RPMI8226 (cell line): ENCODE data around the gene TRIAP1.
A peak's percentile ranks its signal among the peaks of the same experiment; 100 is the strongest.

Experiments
- DNase-seq: peaks from one replicate; pipeline ENCODE4 v3.0.0-alpha.2; 2015

TRIAP1 gene

DNA sequence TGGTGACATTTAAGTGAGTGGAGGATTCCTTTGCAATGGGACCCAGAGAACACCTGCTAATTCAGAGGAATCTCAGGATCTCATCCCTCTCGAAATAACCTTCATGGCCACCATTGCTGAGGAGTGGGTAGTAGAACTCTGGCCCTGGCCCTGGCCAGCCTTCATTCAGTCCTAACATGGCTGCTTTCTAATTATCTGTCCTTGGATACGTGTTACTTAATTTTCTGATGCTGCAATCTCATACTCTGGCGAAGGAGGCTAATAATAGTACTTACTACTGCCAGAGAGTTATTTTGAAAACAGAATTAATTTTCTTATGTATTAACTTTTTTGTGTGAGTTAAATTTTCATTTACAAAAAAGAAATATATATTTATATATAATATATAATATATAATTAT lies 20.4 kb downstream of the TRIAP1 start:
- DNase-seq = no peak

DNA sequence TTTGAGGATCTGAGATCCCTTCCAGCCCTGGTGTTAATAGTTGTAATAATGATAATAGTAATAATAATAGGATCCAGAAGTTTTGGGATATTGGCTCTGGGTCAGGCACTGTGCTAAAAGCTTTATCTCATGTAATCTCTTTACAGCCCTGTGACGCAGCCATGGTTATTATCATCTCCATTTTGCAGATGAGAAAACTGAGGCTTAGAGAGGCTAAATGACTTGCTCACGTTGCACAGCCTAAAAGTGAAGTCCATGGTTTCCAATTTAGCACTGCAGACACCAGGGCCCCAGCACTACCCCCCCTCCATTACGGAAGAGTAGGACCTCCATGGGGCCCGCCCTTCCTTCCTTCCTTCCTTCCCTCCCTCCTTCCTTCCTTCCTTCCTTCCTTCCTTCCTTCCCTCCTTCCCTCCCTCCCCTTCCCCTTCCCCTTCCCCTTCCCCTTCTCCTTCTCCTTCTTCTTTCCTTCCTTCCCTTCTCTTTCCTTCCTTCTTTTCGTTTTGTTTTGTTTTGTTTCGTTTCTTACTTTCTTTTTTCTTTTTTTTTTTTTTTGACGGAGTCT lies 23.2 kb downstream of the TRIAP1 start:
- no peak for DNase-seq

DNA sequence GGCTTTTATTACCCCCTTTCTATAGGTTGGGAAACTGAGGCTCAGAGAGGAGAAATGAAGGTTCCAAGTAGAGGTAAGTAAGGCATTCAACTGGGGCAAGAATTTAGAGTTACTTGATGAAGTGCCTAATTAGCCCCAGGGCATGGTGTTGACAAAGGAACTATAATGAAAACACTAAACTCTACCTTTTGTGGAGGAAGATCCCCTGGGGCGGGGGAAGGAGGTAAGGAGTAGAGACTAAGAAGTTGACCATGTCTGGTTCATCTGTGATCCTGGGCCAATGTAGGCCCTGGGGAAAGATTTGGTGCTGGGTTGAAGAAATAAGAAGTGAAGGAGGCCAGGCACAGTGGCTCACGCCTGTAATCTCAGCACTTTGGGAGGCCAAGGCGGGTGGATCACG lies 24.5 kb downstream of the TRIAP1 start:
- DNase-seq = no peak

DNA sequence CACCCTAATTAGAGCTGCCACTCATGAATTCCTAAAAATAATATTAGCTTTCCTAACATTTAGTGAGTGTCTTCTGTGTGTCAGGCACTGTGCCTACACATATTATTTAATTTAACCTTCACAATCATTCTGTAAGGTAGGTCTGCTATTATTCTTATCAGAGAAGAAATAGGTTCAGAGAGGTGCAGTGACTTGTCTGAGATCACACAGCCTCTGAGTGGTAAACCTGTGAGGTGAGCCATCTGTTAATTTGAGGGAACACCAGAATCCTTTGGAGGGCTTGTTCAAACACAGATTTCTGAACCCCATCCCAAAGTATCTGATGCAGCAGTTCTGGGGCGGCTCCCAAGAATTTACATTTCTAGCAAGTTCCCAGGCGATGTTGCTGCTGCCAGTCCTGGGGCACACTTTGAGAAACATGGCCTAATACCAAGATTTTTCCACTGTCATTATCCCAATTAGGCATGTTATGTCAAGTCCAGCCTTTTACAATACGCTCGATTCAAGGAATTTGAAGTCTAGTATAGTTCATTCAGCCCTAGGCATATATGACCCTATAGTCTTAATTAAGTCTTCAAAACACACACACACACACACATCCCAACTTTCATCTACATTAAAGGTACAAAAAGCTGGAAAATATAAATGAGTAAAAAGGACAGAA lies 28.1 kb downstream of the TRIAP1 start:
- no peak for DNase-seq

DNA sequence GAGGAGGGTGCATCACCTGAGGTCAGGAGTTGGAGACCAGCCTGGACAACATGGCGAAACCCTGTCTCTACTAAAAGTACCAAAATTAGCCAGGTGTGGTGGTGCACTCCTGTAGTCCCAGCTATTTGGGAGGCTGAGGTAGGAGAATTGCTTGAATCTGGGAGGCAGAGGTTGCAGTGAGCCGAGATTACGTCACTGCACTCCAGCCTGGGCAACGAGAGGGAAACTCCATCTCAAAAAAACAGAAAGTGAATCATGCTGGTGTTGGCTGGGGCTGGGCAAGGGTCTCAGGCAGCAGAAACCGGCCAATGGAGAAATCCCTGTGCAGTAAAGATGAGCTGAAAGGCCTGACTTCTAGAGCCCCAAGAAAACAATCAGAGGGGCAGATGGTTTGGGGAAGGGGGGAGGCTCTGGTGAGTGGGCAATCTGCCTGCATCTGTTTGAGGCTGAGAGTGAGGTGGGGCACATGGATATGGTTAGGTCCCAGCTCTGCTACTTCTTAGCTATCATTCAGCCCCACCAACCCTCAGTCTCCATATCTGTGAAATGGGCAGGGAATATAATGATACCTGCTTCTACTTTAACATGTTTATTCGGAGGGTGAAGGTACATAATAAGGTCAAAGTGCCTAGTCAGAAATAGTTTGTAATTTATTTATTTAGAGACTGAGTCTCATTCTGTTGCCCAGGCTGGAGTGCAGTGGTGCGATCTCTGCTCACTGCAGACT lies 29.5 kb downstream of the TRIAP1 start:
- no peak for DNase-seq

DNA sequence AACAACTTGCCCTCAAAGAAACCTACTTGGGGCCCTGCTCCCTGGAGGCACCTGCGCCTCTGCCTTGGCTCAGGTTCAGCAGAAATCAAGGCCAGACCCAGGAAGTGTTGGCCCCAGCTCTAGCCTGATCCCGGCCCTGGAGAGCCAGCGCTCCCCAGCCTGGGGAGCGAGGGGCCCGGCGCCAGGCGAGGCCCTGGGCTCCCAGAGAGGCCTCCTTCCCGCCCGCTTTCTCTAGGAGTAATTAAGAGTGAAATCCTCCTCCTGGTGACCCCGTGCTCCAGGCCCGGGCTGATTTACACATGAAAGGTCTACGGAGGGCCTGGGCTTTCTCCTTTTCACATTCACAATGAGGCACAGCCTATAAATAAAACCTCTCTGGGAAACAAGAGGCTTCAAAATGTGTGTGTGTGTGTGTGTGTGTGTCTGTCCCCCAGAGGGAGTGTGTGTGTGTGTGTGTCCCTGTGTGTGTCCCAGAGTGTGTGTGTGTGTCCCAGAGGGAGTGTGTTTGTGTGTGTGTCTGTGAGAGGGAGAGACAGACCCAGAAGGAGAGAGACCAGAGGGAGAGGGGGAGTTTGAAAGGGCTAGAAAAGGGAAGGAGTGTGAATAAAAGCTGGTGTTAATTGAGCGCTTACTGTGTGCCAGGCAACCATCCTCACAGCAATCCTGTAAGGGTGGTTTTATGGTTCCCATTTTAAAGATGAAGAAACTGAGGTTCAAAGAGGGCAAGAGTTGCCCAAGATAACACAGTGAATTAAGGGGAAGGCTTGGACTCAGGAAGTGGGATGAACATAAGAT lies 32.1 kb downstream of the TRIAP1 start:
- DNase-seq = peak; percentile 57

DNA sequence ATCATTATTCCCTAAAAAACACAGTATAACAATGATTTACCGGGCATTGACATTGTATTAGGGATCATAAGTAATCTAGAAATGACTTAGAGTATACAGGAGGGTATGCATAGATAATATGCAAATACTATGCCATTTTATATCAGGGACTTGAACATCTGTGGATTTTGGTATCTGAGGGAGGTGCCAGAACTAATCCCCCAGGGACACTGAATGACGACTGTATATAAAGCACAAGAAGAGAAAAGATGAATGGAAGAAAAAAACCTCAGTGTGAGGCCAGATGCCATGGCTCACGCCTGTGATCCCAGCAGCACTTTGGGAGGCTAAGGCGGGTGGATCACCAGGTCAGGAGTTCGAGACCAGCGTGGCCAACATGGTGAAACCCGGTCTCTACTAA lies 33.8 kb downstream of the TRIAP1 start:
- no peak for DNase-seq

DNA sequence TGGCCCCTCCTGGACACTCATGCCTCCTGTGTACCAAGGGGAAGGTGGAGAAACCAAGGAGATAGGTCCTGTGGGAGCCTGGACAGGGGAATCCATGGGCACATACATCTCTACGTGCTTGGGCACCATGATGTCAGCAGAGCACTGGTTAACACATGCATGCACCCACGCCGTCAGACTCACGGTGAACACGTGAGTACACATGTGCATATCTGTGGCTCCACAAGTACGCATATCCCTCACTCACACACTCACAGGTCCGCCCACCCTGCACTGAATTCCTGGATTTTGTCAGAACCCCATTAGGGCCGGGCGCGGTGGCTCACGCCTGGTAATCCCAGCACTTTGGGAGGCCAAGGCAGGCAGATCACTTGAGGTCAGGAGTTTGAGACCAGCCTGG lies 37.4 kb downstream of the TRIAP1 start:
- DNase-seq = no peak

DNA sequence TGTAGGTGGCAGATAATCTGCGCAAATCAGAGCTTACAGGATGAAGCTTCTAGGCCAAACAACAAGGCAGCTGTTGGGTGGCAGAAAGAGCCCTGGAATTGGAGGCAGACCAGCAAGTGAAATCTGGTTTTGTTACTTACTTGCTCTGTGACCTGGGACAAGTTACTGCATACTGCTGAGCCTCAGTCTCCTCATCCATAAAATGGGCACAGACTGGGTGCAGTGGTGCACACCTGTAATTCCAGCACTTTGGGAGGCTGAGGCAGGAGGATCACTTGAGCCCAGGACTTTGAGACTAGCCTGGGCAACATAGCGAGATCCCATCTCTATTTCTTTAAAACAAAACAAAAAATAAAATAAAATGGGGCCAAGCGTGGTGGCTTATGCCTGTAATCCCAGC lies 39.6 kb downstream of the TRIAP1 start:
- no peak for DNase-seq

DNA sequence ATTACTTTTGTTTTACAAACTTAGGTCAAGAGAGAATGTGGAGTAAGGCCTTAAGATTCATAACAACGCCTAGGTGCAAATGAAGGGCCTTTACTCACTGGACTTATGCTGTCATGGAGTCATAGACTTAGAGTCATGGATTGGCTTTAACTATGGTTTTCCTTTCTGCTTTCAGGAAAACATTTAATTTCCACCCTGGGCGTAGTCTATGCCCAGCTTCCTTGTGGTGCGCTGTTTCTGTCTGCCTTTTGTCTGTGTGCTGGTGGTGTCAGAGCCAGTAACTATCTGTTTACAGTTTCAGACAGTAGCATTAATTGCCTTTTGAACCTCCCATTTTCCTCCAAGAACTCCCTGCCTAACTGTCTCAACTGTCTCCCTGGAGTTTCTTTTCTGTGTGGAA lies 40.1 kb downstream of the TRIAP1 start:
- no peak for DNase-seq

DNA sequence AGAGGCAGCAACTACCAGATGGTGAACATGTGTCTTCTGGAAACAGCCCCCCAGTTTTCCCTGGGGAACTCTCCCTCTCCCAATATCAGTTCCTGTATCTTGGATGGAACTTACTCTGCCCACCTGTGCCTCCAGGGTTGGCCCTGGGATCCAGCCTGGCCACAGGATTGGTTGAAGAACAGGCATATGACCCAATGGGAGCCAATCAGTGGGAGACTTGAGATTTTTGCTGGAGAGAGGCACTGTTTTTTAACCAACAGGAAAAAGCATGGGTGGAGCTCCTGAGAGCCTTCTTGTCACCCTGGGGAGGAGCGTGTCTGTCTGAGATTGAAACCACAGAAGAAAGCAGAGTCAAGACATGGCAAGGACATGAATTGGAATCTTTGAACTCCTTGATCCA lies 41.9 kb downstream of the TRIAP1 start:
- no peak for DNase-seq

DNA sequence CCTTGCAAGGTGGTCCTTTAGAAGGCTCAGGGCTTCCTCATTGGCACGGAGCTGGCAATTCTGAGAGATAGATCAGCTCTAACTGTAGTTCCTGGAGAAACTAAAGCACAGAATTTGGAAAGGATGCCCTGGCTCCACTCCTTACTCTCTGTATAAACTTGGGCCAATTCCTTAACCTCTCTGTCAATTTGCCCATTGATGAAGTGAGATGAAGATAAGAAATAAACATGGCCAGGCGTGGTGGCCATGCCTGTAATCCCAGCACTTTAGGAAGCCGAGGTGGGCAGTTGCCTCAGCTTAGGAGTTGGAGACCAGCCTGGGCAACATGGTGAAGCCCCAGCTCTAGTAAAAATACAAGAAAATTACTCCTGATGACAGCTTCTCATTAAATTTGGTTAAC lies 42.3 kb downstream of the TRIAP1 start:
- DNase-seq = no peak

DNA sequence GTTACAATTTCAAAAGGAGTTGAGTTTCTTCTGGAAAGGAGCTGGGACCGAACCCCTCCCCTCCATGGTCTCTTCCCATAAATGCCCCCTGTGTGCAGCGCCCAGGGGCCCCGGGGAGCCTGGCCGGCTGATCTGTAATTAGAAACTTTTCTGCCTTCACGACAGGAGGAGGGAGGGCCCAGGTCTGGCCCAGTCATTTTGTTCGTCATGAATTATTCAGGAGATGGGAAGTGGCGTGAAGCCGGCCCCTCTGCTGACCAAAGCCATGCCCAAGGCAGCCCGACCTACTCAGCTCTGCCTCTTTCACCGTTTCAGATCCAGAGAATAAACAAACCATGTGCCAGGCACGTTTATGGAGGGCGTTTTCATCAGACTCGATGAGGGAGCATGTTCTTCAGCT lies 44.0 kb downstream of the TRIAP1 start:
- DNase-seq = no peak

DNA sequence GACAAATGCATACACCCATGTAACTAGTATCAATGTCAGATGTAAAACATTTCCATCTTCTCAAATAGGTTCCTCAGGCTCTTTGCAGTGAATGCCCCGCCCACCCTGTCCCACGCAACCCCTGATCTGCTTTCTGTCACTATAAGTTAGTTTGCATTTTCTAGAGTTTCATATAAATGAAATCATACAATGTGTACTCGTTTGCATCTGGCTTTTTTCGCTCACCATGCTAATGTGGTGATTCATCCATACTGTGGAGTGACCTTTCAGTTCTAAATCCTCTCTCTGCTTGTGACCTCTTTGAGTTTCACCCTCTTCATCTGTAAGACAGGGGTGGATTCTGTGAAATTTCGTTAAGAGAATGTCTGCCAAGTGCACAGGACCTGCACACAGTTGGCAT lies 46.7 kb downstream of the TRIAP1 start:
- DNase-seq = no peak

DNA sequence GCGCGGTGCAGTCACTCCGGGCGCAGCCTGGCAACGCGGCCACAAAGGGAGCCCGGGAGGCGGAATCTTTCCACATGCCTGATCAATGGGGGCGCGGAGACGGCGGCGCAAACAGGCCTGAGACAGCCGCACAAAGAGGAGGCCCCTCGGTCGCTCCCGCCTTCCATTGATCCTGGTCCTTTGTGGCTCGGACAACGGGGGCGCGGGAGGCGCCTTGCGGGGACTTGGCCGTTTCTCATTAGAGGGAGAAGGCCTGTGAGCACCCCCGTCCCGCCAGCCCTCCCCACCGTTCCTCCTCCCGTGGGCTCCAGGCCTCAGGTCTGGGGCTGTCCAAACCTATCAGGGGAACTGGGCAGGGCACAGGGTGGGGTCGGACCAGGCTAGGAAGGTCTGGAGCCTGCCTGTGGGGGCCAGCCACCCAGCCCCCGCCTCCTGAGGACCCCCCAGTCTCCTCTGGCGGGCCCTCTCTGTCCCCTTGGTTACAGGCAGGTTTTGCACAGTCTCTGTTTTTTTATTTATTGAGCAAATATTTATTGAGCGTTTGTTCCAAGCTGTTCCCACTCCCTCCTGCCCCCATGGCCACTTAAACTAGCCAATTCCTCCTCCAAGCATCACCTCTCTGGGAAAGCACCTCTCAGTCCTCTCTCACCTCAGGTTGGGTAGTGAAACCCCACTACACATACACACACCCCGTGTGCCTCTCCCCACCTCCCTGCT lies 48.2 kb downstream of the TRIAP1 start:
- no peak for DNase-seq

DNA sequence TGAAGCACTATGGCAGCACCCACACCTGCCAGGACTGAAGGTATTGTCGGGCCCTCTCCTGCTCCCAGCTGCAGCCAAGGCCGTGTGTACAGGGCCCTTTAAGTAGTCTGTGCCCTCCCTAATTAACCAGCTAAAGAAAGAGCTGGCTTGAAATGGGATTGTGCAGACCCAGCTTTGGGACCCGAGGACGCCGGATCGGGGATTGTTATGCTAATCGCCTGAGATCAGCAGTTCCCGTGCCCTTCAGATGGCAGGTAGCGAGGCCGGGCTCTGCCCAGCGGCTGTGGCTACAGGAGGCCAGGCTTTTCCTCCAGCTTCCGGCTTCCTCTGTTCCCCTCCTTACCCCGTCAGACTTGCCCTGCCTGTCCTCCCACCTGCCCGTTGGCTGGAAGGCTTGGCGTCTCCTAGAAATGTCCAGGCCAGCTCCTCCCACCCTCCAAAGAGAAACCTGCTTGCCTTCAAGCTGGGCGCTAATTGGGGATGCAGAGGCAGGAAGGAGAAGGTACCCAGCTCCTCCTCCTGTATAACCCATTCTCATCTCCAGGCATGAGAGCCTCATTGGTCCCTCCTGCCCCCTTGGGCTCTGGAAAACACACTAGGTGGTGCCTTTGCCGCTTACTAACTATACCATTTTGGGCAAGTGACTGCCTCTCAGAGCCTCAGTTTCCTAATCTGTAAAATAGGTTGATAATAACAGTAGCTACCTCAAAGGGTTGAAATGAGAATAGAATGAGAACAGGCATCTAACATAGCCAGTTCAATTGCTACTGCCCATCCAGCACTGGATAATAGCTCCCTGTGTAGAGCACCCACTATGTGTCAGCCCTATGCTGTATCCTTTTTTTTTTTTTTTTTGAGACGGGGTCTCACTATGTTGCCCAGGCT lies 51.5 kb downstream of the TRIAP1 start:
- DNase-seq = no peak
